Central memory CD8-positive, alpha-beta T cell (primary cell): ENCODE measurements around the gene SPATA13.

Experiments used
- ATAC-seq: fragments of 150-1000 bp; cut with Tn5 transposase; replicated peaks from 2 replicates; pipeline ENCODE4 v1.10.0; 2022; ENCODE audit warnings: mild to moderate bottlenecking, moderate FRiP score, moderate number of reproducible peaks; ENCODE audit not compliant: poor library complexity, severe bottlenecking; ENCODE audit errors: extremely low read depth
- DNase-seq, 2 donors: peaks; one replicate each; pipeline ENCODE4 v3.0.0; 2021; ENCODE audit warnings: low spot score in 2 of 2
- H3K27ac Mint-ChIP-seq: one replicate; pipeline ENCODE4 v1.8.0; 2022; ENCODE audit warnings: low read depth, mild to moderate bottlenecking, moderate library complexity, mixed read lengths
- H3K27me3 Mint-ChIP-seq: one replicate; pipeline ENCODE4 v1.8.0; 2022; ENCODE audit warnings: mixed read lengths
- H3K36me3 Mint-ChIP-seq: one replicate; pipeline ENCODE4 v1.8.0; 2022; ENCODE audit warnings: mild to moderate bottlenecking, moderate library complexity, mixed read lengths; ENCODE audit not compliant: insufficient read depth
- H3K4me1 Mint-ChIP-seq: one replicate; pipeline ENCODE4 v1.8.0; 2022; ENCODE audit warnings: mixed read lengths
- H3K4me3 Mint-ChIP-seq: one replicate; pipeline ENCODE4 v1.8.0; 2022; ENCODE audit warnings: mild to moderate bottlenecking, moderate library complexity, mixed read lengths
- H3K9me3 Mint-ChIP-seq: one replicate; pipeline ENCODE4 v1.8.0; 2022; ENCODE audit warnings: mixed read lengths

SPATA13 gene

DNA sequence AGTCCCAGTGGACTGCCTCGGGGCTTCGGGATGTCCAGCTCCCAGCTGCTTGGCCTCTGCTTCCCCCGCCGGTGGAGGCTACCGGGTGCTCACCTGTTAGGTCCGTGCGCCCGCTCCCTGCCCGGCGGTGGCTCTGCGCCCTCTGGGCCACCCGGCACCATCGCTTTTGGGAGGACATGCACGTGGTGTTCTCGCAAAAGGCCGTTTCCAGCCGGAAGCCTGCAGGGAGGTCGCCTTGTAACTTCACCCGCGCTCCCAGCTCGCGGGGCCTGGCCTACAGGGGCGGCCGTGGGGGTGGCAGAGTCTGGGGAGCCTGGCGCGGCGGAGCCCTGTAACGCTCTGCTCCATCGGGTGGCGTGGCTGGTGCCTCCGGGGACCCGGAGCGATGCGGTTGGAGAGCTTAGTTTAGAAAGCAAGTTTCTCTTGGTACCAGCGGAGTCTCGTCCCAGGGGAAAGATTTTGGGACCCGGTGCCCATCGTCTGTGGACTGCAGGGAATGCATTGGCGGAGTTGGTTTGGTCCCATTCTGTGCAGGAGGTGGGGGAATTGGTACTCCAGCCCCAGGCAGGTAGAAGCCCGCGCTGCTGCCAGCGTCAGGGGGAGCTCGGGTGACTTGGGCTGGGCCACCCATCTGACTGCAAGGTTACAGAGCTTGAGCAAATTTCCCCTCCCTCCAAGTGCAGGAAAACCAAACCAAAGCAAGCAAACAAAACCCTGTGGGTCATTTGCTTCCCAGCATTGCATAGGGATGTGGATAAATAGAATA is 673 bp downstream of the SPATA13 start:
- peak; percentile 26 to 30 for DNase-seq
- ATAC-seq, result peak; percentile 69
- Mint-ChIP-seq H3K9me3 (no peaks in the 10 kb centered on the region), H3K27ac (peak overlapping the region; percentile 45), H3K36me3 (peaks cover 3% of the 10 kb centered on the region), H3K4me1 (peaks cover 17% of the 10 kb centered on the region), H3K27me3 (no peaks in the 10 kb centered on the region), H3K4me3 (peak overlapping the region; percentile 74)

DNA sequence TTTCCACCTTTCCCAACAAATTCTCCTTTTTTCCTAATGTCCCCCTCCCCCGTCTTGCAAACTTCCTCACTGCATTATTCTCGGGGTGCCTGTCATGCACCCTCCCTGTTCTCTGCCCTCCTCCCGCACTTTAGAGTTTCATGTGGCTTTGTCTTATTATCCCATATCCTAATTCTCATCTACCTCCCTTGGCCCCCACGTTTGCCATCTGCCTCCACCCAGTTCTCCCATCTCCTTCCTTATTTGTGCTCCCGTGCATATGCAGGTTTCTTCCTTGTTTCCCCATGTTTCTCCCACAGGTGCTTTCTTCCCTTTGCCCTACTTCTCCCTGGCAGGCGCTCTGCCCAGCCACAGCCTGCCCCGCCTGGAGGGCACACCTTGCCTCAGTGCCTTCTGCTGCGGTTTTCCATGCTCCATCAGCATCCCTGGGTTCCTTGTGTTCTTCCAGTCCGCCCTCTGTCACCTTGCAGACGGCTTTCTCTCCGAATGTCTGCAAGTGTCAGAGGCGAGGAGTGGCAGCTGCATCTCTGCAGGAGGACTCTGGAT is 1.5 kb downstream of the SPATA13 start:
- Mint-ChIP-seq H3K27me3 (no peaks in the 10 kb centered on the region), H3K4me3 (peak overlapping the region; percentile 74), H3K4me1 (peaks cover 17% of the 10 kb centered on the region), H3K9me3 (no peaks in the 10 kb centered on the region), H3K27ac (peak overlapping the region; percentile 45), H3K36me3 (peaks cover 3% of the 10 kb centered on the region)
- no peak for ATAC-seq
- no peak for DNase-seq

DNA sequence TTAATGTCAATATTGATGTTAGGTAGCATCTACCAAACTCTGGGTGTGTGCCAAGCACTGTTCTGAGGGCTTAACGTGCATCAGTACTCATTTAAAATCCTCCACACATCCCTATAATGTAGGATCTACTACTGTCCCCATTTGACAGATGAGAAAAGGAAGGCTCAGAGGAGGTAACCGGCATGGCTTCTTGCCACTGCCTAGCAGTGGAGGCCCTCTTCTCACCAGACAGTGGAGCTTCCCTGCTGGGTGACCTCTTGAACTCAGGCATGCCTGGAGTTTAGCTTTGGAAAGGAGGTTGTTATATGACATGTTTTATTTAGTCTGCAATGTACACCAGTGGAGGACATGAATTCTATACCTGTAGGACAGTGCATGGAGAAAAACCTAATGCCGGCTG is 2.1 kb downstream of the SPATA13 start:
- no peak for ATAC-seq
- Mint-ChIP-seq H3K27me3 (no peaks in the 10 kb centered on the region), H3K4me3 (peak overlapping the region; percentile 74), H3K27ac (peak overlapping the region; percentile 45), H3K36me3 (peaks cover 3% of the 10 kb centered on the region), H3K4me1 (peaks cover 17% of the 10 kb centered on the region), H3K9me3 (no peaks in the 10 kb centered on the region)
- no peak for DNase-seq

DNA sequence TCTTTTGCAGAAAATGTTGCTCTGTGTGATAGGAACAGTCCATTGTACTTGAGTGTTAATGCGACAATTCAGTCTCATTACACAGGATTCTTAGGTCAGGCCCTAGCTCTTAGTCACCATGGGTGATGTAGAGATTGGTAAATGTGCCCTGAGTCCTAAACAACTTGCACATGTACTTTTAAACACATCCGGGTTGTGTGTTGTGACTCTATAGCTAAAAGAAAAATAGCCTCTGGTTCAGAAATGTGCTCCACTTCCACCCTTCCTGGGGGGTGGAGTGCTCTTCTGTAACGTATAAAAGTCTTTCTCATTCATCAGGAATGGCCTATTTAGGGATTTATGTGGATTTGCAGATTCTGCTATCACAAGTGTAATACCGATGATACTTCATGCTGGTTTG is 5.2 kb downstream of the SPATA13 start:
- Mint-ChIP-seq H3K4me1 (peaks cover 17% of the 10 kb centered on the region), H3K4me3 (no peak overlapping the region), H3K9me3 (no peaks in the 10 kb centered on the region), H3K27ac (no peak overlapping the region), H3K27me3 (no peaks in the 10 kb centered on the region), H3K36me3 (peaks cover 3% of the 10 kb centered on the region)
- DNase-seq (no peak), ATAC-seq (no peak)

DNA sequence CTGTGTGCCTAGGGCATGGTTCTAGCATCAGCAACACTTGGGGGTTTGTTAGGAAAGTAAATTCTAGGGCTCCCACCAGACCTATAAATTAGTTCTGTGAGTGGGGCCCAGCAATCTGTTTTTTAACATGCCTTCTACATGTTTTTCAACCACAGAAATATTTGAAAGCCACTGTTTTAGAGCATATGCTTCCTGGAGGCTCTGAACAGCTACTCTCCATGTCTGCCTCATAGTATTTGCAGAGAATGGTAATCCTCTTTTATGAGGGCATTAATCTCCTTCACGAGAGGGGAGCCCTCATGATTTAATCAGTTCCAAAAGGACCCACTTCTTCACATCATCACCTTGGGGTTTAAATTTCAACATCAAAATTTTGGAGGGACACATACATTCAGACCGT is 6.0 kb downstream of the SPATA13 start:
- Mint-ChIP-seq H3K27me3 (no peaks in the 10 kb centered on the region), H3K27ac (no peak overlapping the region), H3K36me3 (peaks cover 3% of the 10 kb centered on the region), H3K9me3 (no peaks in the 10 kb centered on the region), H3K4me3 (no peak overlapping the region), H3K4me1 (peaks cover 12% of the 10 kb centered on the region)
- no peak for DNase-seq
- no peak for ATAC-seq

DNA sequence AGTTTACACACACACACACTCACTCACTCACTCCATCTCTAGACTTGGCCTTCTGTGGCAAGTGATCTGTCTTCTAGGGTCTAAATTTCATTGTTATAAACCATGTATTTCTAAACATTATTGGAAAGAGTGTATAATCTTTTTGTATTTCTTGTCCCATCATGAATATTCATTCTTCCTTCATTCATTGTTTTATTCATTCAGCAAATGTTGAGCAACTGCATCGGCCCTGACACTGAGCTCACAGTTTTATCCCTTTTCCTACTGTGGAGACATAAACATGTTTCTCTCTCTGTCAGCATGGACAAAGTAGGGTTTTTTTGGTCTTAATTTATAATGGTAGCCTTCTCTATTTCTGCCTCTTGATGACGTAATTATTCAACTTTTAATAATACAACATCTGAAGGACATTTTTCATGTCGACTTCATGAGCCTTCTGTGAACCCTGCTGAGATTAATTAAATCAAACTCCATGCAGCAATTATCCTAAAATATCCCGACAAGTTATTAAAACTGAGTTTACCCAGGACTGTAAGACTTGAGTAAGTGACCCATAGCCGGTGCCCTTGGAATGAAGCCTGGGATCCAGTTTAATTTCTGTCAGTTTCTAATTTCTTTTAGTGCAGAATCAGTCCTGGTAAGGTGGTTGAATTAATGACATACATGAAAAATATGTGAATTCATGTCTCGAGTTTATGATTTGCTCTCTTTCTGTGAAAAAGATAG is 7.3 kb downstream of the SPATA13 start:
- Mint-ChIP-seq H3K4me3 (no peak overlapping the region), H3K27ac (no peak overlapping the region), H3K4me1 (no peaks in the 10 kb centered on the region), H3K36me3 (peaks cover 3% of the 10 kb centered on the region), H3K9me3 (no peaks in the 10 kb centered on the region), H3K27me3 (no peaks in the 10 kb centered on the region)
- ATAC-seq (no peak), DNase-seq (no peak)

DNA sequence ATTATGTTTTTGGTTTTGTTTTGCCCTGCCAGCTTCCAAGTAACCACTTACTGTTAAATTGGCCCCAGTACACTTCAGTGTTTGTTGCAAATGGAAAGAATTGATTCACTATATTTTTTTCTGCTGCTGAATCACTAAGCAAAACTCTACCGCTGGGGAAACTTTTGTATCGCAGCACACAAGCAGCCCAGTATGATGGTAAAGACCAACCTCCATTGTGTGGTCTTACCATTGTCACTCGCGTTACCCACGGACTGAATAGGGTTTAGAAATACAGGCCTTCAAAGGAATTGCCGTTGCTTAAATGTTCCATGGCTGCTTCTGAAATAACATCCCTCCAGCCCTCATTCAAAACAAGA is 7.9 kb downstream of the SPATA13 start:
- Mint-ChIP-seq H3K27ac (no peak overlapping the region), H3K4me1 (peaks cover under 1% of the 10 kb centered on the region), H3K36me3 (peaks cover 3% of the 10 kb centered on the region), H3K4me3 (no peak overlapping the region), H3K9me3 (no peaks in the 10 kb centered on the region), H3K27me3 (no peaks in the 10 kb centered on the region)
- ATAC-seq (no peak), DNase-seq (no peak)

DNA sequence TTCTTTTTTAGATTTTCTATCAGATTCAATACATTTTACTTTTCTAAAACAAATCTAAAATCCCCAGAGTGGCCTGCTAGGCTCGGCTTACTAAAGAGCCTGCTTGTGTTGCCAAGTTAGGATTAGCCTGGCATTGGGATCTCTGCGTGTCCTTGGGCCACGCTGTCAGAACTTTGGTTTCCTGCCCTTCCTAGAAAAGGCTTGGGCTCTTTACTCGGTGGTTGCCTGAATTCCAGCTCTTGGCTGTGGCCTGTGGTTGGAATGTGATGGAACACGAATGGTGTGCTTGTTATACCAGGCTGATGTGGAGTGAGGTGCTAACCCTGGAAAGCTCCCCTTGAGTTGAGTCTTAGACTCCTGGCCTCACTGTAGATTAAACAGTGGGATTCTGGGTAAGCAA is 8.5 kb downstream of the SPATA13 start:
- Mint-ChIP-seq H3K36me3 (peaks cover 3% of the 10 kb centered on the region), H3K4me3 (no peak overlapping the region), H3K9me3 (no peaks in the 10 kb centered on the region), H3K27me3 (no peaks in the 10 kb centered on the region), H3K27ac (no peak overlapping the region), H3K4me1 (peaks cover 7% of the 10 kb centered on the region)
- no peak for ATAC-seq
- no peak for DNase-seq

DNA sequence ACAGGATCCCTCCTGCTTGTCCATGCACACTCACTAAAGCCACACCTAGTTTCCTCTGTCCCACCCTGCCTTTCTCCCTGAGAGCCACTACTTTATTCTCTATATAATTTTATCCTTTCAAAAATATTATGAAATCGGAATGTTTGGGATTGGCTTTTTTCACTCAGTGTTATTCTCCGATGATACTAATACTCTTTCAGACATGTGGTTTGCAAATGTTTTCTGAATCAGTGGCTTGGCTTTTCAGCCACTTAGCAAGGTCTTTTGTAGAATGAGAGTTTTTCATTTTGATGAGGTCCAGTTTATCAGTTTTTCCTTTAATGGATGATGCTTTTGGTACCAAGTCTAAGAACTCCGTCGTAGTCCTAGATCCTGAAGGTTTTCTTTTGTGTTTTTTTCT is 11.6 kb downstream of the SPATA13 start:
- no peak overlapping the region for H3K4me3 Mint-ChIP-seq
- DNase-seq (no peak), ATAC-seq (no peak)
- no peak overlapping the region for H3K27ac Mint-ChIP-seq
- H3K27me3 Mint-ChIP-seq, result no peaks in the 10 kb centered on the region
- no peaks in the 10 kb centered on the region for H3K36me3 Mint-ChIP-seq
- H3K9me3 Mint-ChIP-seq, result no peaks in the 10 kb centered on the region
- peaks cover 12% of the 10 kb centered on the region for H3K4me1 Mint-ChIP-seq

DNA sequence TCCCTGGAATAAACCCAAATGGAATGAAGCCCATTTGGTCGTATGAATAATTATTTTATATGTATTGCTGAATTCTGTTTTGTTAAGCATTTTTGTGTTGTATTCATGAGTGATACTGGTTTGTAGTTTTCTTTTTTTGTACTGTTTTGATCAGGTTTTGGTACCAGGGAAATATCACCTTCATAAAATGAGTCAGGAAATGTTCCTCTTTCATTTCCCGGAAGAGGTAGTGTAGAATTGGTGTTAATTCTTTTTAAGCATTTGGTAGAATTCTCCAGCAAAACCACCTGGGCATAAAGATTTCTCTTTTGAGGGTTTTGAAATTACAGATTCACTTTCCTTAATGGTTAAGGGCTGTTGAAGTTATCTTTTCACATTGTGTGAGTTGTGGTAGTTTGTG is 13.3 kb downstream of the SPATA13 start:
- Mint-ChIP-seq H3K4me3 (no peak overlapping the region), H3K27ac (no peak overlapping the region), H3K4me1 (peaks cover 12% of the 10 kb centered on the region), H3K36me3 (no peaks in the 10 kb centered on the region), H3K27me3 (no peaks in the 10 kb centered on the region), H3K9me3 (no peaks in the 10 kb centered on the region)
- no peak for DNase-seq
- no peak for ATAC-seq

DNA sequence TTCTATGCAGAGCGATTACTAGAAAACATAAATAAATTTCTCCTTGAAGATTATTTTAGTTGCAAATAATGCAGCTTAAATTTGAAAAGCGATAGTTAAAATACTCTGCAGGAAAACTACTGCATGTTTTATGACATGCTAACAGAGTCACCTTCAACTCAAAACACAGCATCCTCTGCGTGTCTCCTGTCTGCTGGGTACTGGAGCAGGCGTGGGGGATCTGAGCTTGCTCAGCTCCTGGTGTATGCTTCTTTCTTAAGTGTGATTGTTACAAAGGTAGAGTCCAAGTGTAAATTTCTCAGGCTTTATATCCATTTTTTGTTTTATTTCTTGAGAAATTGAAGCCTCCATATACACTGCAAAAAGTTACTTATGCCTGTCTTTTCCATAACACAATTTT is 15.3 kb downstream of the SPATA13 start:
- Mint-ChIP-seq H3K27ac (no peak overlapping the region), H3K9me3 (no peaks in the 10 kb centered on the region), H3K4me3 (no peak overlapping the region), H3K27me3 (no peaks in the 10 kb centered on the region), H3K4me1 (peaks cover 12% of the 10 kb centered on the region), H3K36me3 (no peaks in the 10 kb centered on the region)
- ATAC-seq (no peak), DNase-seq (no peak)

DNA sequence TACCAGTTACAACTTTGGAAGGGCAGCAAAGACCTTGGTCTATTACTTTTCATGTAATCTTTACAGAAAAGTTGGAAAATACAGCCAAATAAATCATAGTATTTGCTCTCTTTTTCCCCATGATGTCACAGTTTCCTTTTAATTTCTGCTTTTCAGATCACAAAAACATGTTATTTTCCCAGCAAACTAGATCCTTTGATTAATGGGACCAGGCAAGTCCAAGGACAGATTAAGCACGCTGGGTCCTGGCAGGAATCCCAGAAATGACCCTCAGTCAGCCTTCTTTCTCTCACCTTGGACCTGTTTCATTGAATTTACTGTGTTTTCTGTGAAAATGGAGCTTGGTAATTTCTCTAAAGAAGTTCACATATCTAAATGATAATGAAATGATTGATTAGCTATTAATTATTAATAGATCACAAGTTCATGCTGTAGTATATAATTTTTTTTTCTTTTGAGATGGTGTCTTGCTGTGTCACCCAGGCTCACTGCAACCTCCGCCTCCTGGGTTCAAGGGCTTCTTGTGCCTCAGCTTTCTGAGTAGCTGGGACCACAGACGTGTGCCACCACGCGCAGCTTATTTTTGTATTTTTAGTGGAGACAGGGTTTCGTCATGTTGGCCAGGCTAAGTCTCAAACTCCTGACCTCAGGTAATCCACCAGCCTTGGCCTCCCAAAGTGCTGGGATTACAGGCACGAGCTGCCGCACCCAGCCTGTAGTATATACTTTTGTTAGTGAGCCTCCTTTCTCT is 16.0 kb downstream of the SPATA13 start:
- no peaks in the 10 kb centered on the region for H3K9me3 Mint-ChIP-seq
- ATAC-seq (no peak), DNase-seq (no peak)
- H3K4me1 Mint-ChIP-seq, result peaks cover 12% of the 10 kb centered on the region
- H3K27me3 Mint-ChIP-seq, result no peaks in the 10 kb centered on the region
- no peak overlapping the region for H3K4me3 Mint-ChIP-seq
- no peaks in the 10 kb centered on the region for H3K36me3 Mint-ChIP-seq
- no peak overlapping the region for H3K27ac Mint-ChIP-seq
